Kidney (tissue), 14 donors: ENCODE measurements around the gene SCMH1. TPM values are rescaled to one million over a fixed set of nuclear protein-coding genes. Genes with fewer than 3 reads are reported as not detected.

ENCODE experiments used
- DNase-seq, 5 donors: peaks; one replicate each; pipeline ENCODE4 v3.0.0-alpha.2; 2013 to 2020
- FAIRE-seq: peaks from 2 replicates; lab custom pipeline; 2012; peaks lifted over from hg19 to GRCh38; lab: Jason Lieb, UNC
- H3K27ac ChIP-seq, 2 donors: one replicate each; pipeline ENCODE4 v1.7.0; 2013; ENCODE audit warnings: low read depth in 2 of 2, low read length in 2 of 2, inconsistent platforms in 1 of 2
- H3K27me3 ChIP-seq: one replicate; pipeline ENCODE4 v1.7.1; 2013; ENCODE audit warnings: low read length, inconsistent platforms; ENCODE audit not compliant: control insufficient read depth, insufficient read depth
- H3K36me3 ChIP-seq, 3 donors: one replicate each; pipeline versions ENCODE4 v1.7.0 to v1.7.1; 2013; ENCODE audit warnings: low read length in 3 of 3, control low read depth in 1 of 3, inconsistent platforms in 1 of 3; ENCODE audit not compliant: insufficient read depth in 3 of 3, control insufficient read depth in 2 of 3
- H3K4me1 ChIP-seq, 3 donors: one replicate each; pipeline versions ENCODE4 v1.7.0 to v1.7.1; 2013; ENCODE audit warnings: low read length in 3 of 3, inconsistent platforms in 1 of 3, low read depth in 1 of 3; ENCODE audit not compliant: control insufficient read depth in 2 of 3, insufficient read depth in 2 of 3
- H3K4me3 ChIP-seq, 3 donors: one replicate each; pipeline versions ENCODE4 v1.7.0 to v1.8.1; 2013; ENCODE audit warnings: low read length in 3 of 3, control low read depth in 1 of 3, inconsistent platforms in 1 of 3
- H3K9ac ChIP-seq, 3 donors: one replicate each; pipeline versions ENCODE4 v1.7.0 to v1.7.1; 2013; ENCODE audit warnings: low read length in 3 of 3, control low read depth in 1 of 3, inconsistent platforms in 1 of 3
- H3K9me3 ChIP-seq, 3 donors: one replicate each; pipeline versions ENCODE4 v1.7.0 to v1.7.1; 2013; ENCODE audit warnings: low read length in 3 of 3, control low read depth in 1 of 3, inconsistent platforms in 1 of 3; ENCODE audit not compliant: control insufficient read depth in 2 of 3, insufficient read depth in 1 of 3
- CTCF ChIP-seq: IDR thresholded peaks from 3 replicates; pipeline ENCODE4 v1.5.1; 2012; ENCODE audit warnings: mild to moderate bottlenecking, moderate library complexity, borderline replicate concordance; ENCODE audit not compliant: insufficient read depth; ENCODE audit errors: extremely low read depth
- intact Hi-C: fragments of 100-400 bp; cut with DNase I; formaldehyde crosslinking; loops from one replicate; pipeline ENCODE4 v1.11.1; 2022
- polyA plus RNA-seq: library from polyadenylated mRNA; stranded (reverse); fragments of 350-450 nt; fragmentation: Illumina TruSeq; extraction: RNeasy Lipid Tissue Mini Kit (QIAGEN cat#74804); gene quantifications from one replicate; pipeline ENCODE4 v1.2.3, GENCODE V29; 2014; ENCODE audit warnings: low read depth, low replicate concordance; ENCODE audit not compliant: insufficient read depth
- total RNA-seq: library from RNA; stranded (reverse); fragmentation: NEBNext Ultra II Directional; extraction: Animal tissue kit (Norgen Biotek cat#: 25700); gene quantifications from one replicate; pipeline ENCODE4 v1.2.1, GENCODE V29; 2021
- donor health status: control.
- donor health status: control.
- donor health status: control.
- donor health status: control.
- donor health status: control.
- donor health status: DM: yes; HTN: yes; CAD: no.
- donor health status: Normal renal cell carcinoma (clear cell type).

SCMH1 gene
- total and polyA plus RNA-seq, 2 donors from 2014 or later, result 26.4 to 58.3 TPM

- no peaks in the 10 kb centered on the region for H3K27me3 ChIP-seq
- no peaks in the 10 kb centered on the region for H3K9me3 ChIP-seq
- FAIRE-seq (no peak), DNase-seq (peak; percentile 32 to 88 (median 69))
- H3K27ac ChIP-seq, result peak overlapping the region; percentile 92 to 94
- intact Hi-C loops, result no loop called here
- peak overlapping the region in 2 of 3 donors; percentile 56 to 66 for H3K4me3 ChIP-seq
- peaks cover 0 to 13% (median 12%) of the 10 kb centered on the region in 3 donors for H3K4me1 ChIP-seq
- no peak for TF ChIP-seq CTCF
- H3K9ac ChIP-seq, result peak overlapping the region in 2 of 3 donors; percentile 26 to 37
- H3K36me3 ChIP-seq, result no peaks in the 10 kb centered on the region
These were observed 755 bp downstream of the SCMH1 start for GRCh38 chr1:41241354-41241748.

GRCh38 chr1:41240781-41241353 lies 1.2 kb downstream of the SCMH1 start:
- H3K4me3 ChIP-seq, result peak overlapping the region; percentile 34 to 66 (median 56)
- FAIRE-seq, result no peak
- intact Hi-C loops, result no loop called here
- no peaks in the 10 kb centered on the region for H3K36me3 ChIP-seq
- H3K27me3 ChIP-seq, result no peaks in the 10 kb centered on the region
- no peak for TF ChIP-seq CTCF
- H3K27ac ChIP-seq, result peak overlapping the region; percentile 92 to 94
- peak in 2 of 5 donors; percentile 52 to 68 for DNase-seq
- H3K4me1 ChIP-seq, result peaks cover 0 to 13% (median 12%) of the 10 kb centered on the region in 3 donors
- H3K9me3 ChIP-seq, result no peaks in the 10 kb centered on the region
- H3K9ac ChIP-seq, result peak overlapping the region; percentile 9 to 37 (median 26)

- no peak for FAIRE-seq
- H3K27ac ChIP-seq, result peak overlapping the region in 1 of 2 donors; percentile 94
- no peaks in the 10 kb centered on the region for H3K27me3 ChIP-seq
- H3K4me1 ChIP-seq, result peaks cover 0 to 13% (median 12%) of the 10 kb centered on the region in 3 donors
- no peak overlapping the region for H3K9ac ChIP-seq
- no peaks in the 10 kb centered on the region for H3K36me3 ChIP-seq
- peak; percentile 16 for TF ChIP-seq CTCF
- H3K9me3 ChIP-seq, result no peaks in the 10 kb centered on the region
- intact Hi-C loops, result no loop called here
- peak overlapping the region in 2 of 3 donors; percentile 56 to 66 for H3K4me3 ChIP-seq
- DNase-seq, result peak in 2 of 5 donors; percentile 41 to 66
These were observed 2.0 kb downstream of the SCMH1 start for GRCh38 chr1:41239988-41240610.
